NCI-H345 treated with DMSO at 0.1 percent for 48 hours (cell line): ENCODE measurements around the gene FXYD6.
A peak's percentile ranks its signal among the peaks of the same experiment; 100 is the strongest.
"Not testable (repeated sequence)": the region's sequence is repeated elsewhere in the genome, so short reads cannot be mapped to it uniquely, and the experiment has no call there.

Experiments used
- DNase-seq: peaks from one replicate; lab custom pipeline; 2025; ENCODE audit not compliant: unreplicated experiment; lab: John Stamatoyannopoulos, UW

Gene FXYD6

DNA sequence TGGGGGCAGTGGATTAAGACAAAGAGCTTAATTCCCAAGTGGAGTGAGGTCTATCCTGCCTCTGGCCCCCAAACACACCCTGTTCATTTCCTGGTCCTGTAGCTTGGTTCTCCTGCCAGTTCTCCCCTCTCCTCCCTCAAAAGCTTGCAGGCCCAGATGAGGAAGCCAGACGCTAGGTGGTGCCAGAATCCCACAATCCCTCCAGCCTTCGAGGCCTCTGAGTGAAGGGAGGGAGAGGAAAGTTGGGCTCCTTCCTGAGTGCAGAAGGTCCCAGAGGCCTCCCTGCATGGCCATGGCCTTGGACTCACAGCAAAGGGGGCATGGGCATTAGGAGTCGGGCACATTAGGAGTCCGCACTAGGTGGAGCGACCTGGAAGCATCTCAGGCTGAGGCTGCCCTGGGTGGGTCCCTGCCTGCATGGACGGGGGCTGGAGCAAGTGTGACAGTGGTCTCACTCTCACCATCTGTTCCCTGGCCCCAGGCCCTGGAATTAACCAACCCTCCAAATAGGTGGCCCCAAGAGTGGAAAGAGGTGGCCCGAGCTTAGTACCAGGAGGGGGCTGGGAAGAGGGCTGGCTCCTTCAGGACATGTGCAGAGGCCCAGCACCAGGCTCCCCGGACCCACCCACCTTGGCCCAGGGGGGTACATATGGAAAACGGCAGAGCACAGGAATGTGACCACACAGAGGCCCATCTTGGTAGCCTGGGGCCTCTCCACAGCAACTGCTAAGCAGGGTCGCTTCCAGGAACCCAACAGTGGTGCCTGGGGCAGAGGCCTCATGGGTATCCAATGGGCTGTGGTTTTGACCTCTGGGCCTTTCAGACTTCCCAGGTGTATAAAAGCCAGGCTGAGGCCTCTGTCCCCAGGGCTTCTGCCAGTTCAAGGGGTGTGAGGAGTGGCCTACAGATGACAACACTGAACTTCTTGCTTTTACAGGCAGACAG lies 57.1 kb downstream of the FXYD6 start:
- DNase-seq = no peak

DNA sequence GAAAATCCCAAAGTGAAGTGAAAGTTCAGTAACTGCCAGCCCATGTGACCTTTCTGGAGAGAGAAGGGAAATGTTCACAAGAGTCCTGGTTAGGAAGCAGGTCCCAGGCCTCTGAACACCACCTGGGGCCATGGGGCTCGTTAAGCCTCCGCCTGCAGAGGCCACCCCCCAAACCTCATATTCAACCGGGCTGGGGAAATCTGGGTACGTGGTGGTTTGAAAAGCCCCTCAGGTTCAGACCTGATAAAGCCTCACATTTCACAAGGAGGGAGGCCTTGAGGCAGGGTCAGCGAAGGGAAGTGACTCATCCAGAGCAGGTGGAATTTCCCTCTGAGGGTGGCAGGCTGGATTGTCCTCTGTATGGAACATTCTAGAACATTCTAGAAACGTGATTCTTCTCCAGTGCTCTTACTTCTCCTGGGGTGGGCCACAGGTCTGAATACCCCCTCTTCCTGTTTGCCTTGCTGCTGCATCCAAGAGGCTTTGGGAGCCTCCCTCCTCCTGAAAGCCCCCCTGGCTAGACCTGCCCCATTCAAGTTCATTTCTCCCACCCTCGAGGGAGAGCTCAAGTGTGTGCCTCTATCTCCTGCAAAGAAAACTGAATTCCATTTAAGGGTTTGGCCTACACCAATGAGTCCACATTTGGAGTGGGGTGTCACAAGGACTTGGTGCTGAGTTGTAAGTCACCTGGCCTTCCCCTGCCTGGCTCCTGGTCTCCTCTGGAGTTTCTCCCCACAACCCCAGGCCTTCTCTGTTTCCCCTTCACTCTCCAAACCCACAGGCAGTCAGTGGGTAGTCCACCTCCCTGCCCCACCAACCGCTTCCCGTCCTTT lies 58.2 kb downstream of the FXYD6 start:
- no peak for DNase-seq

DNA sequence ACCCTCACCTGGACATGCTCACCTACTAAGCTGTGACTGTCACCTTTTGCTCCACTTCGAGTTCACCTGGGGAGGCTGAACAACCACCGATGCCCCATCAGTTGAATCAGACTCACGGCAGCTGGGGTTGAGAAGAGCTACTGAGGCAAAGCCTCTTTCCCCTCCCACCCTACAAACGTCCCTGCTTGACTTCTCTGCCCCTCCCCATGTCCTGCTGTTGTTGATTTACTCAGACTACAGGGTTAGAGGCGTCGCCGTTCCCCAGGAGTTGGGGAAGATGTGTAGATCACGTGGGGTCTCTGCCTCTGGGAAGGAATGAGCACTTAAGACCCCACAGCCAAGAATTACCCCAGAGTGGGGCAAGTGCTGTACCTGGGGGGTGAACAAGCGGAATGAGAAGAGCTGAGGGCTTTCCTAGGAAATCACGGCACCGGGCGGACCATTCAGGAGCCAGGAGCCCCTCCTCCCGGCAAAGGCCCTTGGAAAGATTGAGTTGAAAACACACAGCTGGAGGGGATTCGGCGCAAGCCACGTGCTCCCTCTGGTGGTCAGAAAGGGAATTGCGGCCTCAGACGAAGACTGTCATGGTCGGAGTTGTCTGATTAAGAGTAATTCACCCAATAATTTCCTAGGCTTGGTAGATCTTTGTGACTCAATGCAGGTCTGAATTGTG lies 59.0 kb downstream of the FXYD6 start:
- DNase-seq = peak; percentile 58

DNA sequence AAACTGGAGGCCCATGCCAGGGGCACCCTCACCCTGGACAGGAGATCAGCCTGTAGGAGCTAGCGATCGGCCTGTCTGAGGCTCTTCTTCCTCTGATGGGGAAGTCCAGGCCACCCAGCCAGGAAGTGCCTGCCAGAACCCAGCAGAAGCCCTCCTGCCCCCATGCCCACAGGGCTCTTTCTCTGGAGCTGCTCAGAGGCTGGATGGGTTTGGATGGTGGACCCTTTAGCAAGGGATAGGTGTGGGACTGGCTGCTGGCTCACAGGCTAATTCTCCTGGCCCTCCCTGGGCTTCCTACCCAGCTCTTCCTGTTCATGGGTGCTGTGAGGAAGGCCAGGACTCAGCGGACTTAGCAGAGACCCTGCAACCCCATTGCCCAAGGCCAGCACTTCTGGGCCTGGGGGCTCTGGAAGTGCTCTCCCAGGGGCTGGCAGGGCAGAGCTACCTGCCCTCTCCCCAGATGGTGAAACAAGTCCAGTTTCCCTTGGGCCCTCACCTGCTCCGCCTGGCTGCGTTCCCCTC lies 59.6 kb downstream of the FXYD6 start:
- no peak for DNase-seq

DNA sequence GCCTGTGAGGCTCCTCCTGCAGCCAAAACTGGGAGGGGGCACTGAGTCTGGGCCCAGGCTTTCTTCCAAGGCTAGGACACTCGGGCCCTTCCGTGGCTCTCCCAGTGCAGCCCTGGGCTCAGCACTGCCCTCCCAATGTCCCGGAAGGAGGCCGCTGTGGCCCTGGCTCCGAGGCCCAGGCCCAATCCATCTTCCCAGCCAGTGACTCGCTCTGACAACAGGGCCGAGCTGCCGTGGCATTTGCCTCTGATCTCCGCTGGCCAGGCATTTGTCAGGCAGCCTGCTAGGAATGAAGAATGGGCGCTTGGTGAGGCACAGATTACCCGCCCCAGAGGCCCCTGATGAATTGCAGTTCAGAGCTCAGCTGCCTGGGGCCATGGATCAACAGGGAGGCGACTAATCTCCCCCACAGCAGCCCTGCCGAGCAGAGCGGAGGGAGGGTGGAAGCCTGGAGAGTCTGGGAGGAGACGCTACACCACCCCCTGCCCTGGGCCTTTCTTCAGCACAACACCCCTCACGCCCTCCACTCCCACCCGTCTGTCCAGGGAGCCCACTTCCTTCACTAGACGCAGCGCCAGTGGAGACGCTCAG lies 60.2 kb downstream of the FXYD6 start:
- DNase-seq = peak; percentile 52

DNA sequence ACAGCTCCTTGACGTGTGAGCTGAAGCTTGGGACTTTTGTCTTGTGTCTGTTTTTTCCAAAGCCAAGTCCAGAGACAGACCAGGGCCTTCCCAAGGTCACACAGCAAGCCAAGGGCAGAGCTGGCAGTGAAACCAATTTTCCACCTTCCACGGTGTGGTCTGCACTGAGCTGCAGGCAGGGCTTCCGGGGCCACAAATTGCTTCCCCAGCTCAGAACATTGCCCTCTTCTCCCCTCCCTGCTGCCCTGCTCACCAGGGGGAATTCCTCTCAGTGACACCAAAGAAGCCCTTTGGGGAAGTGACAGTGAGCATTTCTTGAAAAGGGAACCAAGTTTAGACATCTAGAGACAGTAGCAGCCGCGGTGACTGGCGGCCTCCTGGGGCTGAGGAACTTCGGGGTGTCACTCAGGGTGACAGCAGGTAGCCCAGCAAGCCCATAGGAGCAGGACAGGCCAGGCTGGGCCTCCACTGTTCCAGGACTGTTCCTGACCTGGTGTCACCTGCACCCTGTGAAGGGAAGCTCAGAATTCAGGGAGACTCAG lies 61.1 kb downstream of the FXYD6 start:
- DNase-seq = no peak

DNA sequence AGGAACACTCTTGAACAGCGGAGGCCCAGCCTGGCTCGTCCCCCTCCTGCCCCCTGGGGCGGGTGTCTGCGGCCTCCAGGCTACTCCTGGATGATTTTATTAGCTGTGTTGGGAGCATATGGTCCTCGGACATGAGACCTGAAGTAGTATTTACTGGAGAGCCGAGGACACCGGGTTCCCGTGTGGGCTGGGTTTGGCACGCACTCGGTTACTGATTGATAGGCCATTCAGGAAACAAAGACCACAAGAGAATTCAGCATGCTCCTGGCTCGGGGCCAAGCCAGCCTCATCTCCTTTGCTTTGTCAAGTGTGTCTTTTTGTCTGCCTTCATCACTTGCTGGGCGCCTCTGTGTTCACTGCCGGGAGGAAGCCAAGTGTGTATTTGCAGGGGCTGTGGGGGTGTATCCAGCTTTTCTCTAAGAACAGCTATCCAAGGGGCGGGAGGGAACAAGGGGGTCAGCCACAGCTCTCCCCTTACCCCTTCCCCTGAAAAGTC lies 61.6 kb downstream of the FXYD6 start:
- peak; percentile 92 for DNase-seq

DNA sequence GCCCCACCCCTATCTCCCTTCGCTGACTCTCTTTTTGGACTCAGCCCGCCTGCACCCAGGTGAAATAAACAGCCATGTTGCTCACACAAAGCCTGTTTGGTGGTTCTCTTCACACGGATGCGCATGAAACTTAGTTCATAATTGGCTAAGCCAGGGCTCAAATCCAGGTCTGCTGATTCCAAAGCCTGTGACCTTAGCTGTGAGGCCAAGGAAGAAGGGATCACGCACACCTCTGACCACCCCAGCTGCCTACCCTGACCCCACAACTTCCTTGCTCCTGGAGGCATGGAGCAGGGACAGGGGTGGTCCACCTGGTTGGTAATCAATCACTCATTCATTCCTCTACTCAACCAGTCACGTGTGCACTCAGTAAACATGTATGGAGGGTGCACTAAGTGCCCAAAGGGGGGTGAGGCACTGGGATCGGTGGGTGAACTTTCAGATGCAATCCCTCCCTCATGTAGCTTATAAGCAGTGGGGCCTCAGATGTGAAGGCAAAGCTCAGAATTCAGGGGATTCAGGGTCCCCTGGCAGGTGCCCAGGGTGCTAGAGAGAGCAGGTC lies 62.2 kb downstream of the FXYD6 start:
- peak; percentile 67 for DNase-seq

DNA sequence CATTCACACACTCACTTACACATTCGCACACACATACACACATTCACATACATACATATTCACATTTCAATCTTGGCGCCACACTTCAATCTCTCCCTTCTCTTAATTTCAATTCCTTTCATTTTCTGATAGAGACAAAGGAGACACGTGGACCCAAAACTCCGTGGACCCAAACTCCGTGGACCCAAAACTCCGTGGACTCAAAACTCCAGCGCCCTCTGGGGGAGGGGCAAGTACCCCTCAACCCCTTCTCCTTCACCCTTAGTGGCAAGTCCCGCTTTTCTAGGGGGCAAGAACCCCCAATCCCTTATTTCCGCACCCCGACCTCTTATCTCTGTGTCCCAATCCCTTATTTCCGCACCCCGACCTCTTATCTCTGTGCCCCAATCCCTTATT lies 66.4 kb downstream of the FXYD6 start:
- DNase-seq = not testable (repeated sequence)

DNA sequence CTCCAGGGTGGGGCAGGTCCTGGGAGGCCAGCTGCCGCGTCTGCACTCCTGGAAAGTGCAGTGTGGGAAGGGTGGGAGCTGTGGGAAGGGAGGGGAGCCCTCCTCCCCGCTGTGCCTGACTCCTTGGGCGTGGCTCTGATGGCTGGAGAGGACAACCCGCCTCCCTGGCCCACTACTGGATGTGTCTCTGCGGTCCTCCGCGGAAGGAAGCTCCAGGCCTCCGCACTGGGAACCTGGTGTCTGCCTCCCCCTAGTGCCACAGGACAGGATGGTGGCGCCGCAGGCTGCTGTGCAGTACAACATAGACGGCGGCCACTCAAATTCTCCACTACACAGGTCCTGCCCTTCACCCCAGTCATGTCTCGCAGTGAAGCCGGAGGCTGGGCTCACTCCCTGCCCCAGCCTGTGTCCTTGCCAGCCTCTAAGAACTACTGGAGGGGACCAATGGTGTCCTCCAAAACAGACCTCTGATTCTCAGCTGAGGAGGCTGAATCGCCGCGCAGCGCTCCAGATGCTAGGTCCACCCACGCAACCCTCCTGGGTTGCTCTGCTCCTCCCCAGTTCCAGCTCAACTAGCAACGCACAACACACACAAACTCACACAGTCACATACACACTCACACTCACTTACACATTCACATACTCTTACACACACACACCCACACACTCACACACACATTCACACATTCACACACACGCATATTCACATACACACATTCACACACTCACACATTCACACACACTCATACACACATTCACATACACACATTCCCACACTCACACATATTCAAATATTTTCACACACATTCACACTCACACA lies 67.0 kb downstream of the FXYD6 start:
- peak; percentile 28 for DNase-seq

DNA sequence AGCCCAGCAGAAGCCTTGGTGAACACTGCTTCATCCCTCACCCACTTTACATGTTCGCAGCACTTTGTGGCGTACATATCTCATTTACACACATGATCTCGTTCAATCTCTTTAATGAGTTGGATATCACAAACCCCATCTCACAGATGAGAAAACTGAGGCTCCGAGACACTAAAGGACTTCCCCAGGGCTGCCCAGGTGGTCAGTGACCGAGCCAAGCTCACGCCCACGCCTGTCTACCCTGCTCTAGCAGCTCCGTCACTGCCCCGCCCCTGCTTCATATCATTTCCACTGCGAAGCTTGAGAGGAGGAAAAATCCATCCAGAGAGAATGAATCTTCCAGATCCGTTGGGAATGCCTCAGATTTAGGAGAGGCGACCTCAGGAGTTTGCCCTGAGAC lies 67.7 kb downstream of the FXYD6 start:
- no peak for DNase-seq

DNA sequence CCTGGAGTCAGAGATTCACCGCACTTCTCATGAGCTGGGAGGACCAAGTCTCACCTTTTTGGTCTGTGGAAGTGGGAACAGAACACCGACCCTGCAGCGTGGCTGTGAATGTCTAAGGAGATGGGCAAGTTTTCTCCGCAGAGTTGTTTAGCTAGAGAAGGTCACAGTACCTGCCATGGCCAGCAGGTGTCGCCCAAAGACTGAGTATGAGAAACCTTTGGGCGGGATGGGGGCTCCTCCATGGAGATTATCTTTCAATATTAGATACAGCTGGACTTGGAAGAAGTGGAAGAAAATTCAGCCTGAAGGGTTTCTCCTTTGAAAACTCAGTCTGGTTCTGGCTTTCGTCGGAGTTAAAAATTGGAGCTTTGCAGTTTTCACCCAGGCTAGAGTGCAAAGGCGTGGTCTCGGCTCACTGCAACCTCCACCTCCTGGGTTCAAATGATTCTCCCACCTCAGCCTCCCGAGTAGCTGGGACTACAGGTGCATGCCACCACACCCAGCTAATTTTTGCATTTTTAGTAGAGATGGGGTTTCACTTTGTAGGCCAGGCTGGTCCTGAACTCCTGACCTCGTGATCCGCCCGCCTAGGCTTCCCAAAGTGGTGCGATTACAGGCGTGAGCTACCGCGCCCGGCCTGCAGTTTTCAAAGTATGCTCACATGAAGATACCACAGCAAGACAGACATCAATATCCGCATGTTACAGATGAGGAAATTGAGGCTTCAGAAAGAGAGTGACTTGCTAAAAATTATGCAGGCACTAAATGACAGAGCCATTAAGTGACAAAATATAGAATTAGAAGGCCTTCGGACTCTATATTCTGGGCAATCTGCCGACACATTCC lies 68.8 kb downstream of the FXYD6 start:
- DNase-seq = peak; percentile 61

DNA sequence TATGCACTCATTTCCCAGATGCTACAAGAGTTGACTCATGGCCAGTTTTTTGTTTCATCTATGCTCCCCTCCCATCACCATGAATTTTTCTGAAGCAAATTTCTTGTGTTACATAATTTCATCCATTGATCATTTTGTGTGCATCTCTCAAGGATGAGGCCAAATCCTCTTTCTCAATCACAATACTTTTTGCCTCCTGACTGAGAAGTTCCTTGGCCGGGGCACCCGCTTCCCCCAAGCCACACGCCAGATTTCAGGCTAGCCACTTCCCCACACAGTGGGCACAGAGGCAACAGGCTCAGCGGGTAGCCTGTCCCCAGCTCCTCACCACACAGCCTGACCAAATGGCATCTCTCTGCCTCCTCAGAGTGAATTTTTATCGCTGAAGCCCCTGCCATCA lies 69.6 kb downstream of the FXYD6 start:
- DNase-seq = no peak

DNA sequence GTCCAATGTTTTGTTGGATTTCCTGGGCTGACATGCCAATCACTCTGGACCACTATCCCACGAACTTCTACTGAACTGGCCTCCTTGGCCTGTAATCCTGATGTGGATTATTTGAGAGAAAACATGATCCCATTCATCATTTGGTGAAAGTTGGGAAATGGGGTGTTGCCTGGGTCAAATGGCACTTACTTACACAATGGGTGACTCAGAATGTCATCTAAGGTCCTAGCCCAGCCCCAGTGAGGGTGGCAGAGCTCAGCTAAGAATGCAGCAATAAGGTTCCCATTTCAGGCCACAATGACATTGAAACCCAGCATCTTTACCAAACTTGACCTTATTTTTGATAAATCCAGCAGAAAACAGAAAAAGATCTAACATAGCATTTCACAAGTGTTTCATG lies 71.4 kb downstream of the FXYD6 start:
- DNase-seq = no peak

DNA sequence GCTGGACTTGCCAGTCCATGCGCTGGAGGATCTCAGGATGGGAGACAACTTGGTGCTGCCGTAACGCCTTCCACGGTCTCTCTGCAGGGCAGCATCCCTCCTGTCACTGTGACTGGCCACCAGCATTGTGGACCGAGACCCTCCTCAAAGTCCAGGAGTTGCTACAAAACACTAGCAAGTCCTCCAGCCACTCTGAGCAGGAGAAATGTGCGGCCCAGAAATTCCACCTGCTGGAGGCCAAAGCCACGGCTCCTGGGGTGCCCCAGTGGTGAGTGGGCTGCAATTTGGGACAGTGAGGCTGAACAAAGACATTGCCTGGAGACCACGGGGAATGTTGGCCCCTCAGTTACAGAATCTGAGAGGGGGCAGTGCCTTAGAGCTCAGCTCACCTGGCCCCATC lies 72.6 kb downstream of the FXYD6 start:
- DNase-seq = no peak

DNA sequence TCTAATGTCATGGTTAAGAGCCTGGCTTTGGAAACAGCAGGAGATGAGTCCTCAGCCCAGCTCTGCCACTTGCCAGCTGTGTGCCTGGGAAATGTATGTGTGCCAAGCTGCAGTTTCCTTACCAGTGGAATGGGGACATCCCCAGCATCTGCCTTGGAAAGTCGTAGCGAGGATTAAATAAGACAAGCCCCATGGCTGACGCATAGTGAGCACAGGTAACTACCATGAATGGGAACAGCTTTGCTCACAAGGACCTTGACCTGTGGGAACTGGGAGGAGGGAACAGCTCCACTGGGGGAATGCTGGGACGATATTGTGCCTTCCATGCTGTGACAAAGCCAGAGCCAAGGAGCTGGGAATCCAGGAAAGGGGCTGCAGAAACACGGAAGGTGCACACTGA lies 76.8 kb downstream of the FXYD6 start:
- DNase-seq = no peak

DNA sequence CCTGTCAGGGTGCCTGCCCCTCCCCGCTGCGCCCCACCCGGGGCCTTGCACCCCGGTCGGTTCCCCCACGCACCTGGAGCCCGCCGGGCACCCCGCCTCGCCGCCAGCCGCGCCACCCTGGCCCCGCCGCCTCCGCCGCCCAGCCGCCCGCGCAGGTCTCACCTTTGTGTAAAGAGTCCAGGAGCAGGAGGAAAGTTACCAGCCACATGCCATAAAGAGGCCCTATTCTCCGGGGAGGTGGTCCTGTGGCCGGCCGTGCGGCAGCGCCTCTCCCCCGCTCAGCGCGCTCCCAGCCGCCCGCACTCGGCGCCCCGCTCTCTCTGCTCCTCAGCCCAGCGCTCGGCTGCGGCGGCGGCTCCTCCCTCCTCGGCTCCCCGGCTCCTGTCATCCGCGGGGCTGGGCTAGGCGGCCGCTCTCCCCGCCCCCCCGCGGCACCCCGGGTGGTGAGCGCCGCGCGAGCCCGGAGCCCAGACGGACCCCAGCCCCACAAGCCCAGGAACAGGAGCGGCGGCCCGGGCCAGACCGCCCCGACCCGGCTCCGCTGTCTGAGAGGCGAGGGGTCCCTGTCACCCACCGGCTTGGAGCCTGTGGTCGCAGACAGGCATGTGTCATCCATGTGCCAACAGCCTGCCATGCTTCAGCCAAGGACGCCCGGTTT lies 79.5 kb downstream of the FXYD6 start, which contains the start of gene DSCAML1:
DSCAML1 (minus strand) TSS at position 345 of the 658 bp plus-strand sequence; CDS start at position 208, 137 bp downstream.
- no peak for DNase-seq

DNA sequence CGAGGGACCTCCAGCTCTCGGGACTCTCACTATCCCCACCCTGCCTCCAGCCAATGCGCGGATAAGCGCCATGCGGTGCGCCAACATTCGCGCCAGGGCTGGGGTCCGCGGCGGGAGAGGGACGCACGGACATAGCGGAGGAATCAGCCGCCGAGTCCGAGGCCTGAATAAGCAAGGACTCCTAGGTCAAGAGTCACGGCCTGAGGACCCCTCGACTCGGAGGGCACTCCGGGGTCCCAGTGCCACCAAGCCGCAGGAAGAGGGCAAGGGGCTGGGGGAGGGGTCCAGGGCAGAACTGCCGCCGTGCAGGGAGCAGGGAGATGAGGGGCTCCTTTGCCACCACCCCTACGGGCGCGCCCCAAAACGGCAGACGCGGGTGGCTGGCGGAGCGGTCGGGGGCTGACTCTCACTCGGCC lies 80.0 kb downstream of the FXYD6 start:
- DNase-seq = no peak
